Epithelial cell of esophagus (primary cell): ENCODE data around the gene GLIPR1L1.

Experiments used
- DNase-seq: peaks from one replicate; pipeline ENCODE4 v3.0.0; 2010; ENCODE audit warnings: low read depth
- H3K4me3 ChIP-seq: 2 replicates; pipeline ENCODE4 v1.5.1; 2011; ENCODE audit warnings: mild to moderate bottlenecking, low read length, control low read depth
- TF ChIP-seq, protein P1 (sequence below): IDR thresholded peaks from 2 replicates; pipeline ENCODE4 v1.5.1; 2011; ENCODE audit warnings: low read depth, mild to moderate bottlenecking, low read length, control low read depth, inconsistent platforms; ENCODE audit not compliant: insufficient read depth; ENCODE audit errors: missing control alignments

The GLIPR1L1 gene

DNA sequence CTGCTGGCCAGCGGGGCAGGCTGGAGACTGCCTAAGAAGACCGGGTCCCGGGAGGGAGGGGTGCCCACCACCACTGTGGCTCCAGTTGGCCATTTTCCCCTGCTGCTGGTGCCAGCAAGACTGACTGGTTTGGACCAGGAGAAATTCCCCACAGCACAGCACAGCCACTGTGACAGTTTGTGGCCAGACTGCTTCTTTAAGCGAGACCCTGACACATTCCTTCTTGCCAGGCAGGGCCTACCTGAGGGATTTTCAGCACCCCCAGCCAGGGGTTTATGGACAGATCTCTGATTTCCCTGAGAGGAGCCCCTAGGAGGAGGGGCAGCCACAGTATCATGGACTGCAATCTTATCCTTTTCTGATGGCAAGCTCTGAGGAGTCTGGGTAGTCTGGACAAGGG is 15.5 kb downstream of the GLIPR1L1 start:
- TF ChIP-seq, protein P1, sequence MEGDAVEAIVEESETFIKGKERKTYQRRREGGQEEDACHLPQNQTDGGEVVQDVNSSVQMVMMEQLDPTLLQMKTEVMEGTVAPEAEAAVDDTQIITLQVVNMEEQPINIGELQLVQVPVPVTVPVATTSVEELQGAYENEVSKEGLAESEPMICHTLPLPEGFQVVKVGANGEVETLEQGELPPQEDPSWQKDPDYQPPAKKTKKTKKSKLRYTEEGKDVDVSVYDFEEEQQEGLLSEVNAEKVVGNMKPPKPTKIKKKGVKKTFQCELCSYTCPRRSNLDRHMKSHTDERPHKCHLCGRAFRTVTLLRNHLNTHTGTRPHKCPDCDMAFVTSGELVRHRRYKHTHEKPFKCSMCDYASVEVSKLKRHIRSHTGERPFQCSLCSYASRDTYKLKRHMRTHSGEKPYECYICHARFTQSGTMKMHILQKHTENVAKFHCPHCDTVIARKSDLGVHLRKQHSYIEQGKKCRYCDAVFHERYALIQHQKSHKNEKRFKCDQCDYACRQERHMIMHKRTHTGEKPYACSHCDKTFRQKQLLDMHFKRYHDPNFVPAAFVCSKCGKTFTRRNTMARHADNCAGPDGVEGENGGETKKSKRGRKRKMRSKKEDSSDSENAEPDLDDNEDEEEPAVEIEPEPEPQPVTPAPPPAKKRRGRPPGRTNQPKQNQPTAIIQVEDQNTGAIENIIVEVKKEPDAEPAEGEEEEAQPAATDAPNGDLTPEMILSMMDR = no peak
- no peak overlapping the region for H3K4me3 ChIP-seq
- DNase-seq = no peak

DNA sequence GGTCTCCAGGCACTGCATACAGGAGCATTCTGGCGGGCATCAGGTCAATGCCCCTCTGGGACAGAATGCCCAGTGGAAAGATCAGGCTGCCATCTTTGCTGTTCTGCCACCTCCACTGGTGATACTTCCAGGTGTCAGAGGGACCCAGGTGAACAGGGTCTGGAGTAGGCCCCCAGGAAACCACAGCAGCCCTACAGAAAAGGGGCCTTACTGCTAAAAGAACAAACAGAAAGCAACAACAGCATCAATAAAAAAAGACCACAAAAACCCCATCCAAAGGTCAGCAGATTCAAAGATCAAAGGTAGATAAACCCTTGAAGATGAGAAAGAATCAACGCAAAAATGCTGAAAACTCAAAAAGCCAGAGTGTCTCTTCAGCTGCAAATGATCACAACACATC is 15.9 kb downstream of the GLIPR1L1 start:
- no peak for DNase-seq
- H3K4me3 ChIP-seq = no peak overlapping the region
- TF ChIP-seq, protein P1 = no peak

DNA sequence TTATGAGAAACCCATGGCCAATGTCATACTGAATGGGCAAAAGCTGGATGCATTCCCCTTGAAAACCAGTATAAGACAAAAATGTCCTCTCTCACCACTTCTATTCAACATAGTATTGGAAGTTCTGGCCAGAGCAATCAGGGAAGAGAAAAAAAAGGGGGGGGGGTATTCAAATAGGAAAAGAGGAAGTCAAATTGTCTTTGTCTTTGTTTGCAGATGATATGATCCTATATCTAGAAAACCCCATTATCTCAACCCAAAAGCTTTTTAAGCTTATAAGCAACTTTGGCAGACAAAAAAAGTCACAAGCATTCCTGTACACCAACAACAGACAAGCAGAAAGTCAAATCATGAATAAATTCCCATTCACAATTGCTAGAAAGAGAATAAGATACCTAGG is 19.5 kb downstream of the GLIPR1L1 start:
- TF ChIP-seq, protein P1 = no peak
- no peak overlapping the region for H3K4me3 ChIP-seq
- no peak for DNase-seq

DNA sequence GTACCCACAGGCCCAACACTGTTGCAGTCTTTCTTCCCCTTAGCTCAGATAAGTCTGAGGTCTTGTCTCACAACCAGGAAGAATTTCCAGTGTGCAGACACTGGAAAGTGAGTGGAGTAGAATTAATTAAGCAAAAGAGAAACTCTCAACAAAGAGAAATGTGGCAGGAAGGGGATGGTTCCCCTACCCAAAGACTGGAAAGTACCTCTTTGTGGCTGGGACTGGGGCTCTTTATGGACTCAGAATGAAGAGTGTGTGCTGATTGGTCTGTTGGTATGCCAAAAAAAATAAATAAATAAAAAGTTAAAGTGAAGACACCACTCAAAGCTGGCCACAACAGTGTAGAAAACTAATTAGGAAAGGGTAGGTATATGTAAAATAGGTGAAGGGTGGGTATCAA is 26.4 kb downstream of the GLIPR1L1 start:
- DNase-seq = no peak
- TF ChIP-seq, protein P1 = no peak
- H3K4me3 ChIP-seq = no peak overlapping the region

DNA sequence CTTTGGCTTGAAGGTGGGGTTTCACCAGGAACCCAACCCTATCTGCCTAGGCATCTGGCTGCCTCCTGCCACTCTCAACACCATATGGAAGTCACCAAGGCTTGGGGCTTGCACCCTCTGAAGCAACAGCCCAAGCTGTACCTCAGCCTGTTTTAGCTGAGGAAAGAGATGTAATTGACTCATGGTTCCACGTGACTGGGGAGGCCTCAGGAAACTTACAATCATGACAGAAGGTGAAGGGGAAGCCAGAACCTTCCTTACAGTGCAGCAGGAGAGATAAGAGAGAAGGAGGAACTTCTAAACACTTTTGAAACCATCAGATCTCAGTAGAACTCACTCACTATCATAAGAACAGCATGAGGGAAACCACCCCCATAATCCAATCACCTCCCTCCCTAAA is 26.9 kb downstream of the GLIPR1L1 start:
- TF ChIP-seq, protein P1 = no peak
- H3K4me3 ChIP-seq = no peak overlapping the region
- no peak for DNase-seq

DNA sequence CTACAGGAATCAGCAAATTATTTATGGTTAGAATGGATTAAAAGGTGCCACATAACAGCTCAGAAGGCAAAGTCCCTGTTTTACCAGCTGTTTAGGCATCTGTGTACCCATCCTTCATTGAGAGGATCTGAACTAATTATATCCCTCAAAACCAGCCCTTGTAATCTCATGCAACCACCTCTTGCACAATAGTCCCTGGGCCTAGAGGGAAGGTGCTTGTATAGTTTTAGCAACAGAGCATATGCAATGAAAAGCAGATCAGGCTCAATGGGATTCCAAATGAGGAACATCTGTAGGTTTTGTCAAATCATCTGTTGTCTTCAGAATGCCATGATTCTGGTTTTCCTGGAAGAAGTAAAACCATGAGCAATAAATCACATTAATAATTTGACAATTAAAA is 30.4 kb downstream of the GLIPR1L1 start:
- TF ChIP-seq, protein P1 = no peak
- no peak overlapping the region for H3K4me3 ChIP-seq
- DNase-seq = peak; percentile 28

DNA sequence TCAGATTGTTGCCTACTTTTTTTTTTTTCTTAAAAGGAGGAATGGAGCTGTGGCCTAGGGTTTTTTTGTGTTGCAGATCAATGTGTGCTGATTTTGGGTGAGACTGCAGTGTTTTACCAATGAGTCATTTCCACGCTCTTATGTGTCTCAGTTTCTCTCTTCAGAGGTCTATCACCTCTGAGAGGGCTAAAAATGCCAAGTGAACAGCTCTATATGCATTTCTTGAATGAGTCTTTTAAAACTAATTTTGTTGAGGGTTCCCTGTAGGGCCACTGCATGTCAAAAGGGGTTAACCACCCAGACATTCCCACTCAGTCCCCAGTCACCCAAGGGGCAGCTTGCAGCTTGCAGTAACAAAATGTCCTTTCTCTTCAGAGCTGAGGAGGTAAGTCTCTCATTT is 32.2 kb downstream of the GLIPR1L1 start:
- no peak overlapping the region for H3K4me3 ChIP-seq
- DNase-seq = no peak
- TF ChIP-seq, protein P1 = no peak
